ENCODE measurements around the gene P2RY2. TPM values are rescaled to one million over a fixed set of nuclear protein-coding genes. Genes with fewer than 3 reads are reported as not detected.

P2RY2 gene
- total and polyA plus RNA-seq, 2 of the 8 experiments (the other 6 are each of a cell fraction or from before 2014, with no cell fraction given): 1.0 to 1.5 TPM

DNA sequence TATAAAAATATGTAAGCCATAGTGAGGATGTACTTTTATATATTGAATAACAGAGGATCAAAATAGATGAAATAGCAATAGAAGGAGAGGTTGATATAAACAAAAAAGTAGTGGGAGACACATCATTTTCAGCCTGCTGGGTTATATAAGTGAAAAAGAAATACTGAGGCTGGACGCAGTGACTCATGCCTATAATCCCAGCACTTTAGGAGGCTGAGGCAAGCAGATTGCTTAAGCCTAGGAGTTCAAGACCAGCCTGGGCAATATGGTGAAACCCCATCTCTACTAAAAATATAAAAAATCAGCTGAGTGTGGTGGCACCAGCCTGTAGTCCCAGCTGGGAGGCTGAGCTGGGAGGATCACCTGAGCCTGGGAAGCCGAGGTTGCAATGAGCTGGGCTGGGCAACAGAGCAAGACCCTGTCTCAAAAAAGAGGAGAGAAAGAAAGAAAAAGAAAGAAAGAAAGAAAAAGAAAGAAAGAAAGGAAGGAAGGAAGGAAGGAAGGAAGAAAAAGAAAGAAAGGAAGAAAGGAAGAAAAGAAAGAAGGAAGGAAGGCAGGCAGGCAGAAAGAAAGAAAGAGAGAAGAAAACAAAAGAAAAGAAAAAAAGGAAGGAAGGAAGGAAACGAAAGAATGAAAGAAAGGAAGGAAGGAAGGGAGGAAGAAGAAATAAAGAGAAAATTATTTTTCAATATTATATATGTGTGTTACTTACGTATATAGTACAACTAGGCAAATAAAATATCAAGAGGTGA lies 7.0 kb upstream of the P2RY2 start:
- DNase-seq (ENCODE audit: low read depth in 1 of 2, low spot score in 2 of 2): no peak
- no peak overlapping the region for H2AK5ac ChIP-seq (ENCODE audit: low read depth, low read length)
- H3K4me2 ChIP-seq (ENCODE audit: insufficient read depth in 1 of 2, low read depth in 2 of 2, low read length in 2 of 2): no peak overlapping the region
- 92 to 100% methylated on average over 1 to 4 of the region's 4 CpGs for WGBS, 2 experiments (ENCODE audit: extremely low coverage in 1 of 2, insufficient coverage in 1 of 2, insufficient read length in 1 of 2, insufficient replicate concordance in 2 of 2, low coverage in 1 of 2, low lambda C conversion rate in 2 of 2, missing lambda C conversion rate in 1 of 2)
- H2BK12ac ChIP-seq (ENCODE audit: low read depth, low read length): no peak overlapping the region
- FAIRE-seq: no peak
- H4K5ac ChIP-seq (ENCODE audit: insufficient read length, low read depth, low read length): no peak overlapping the region
- no peaks in the 10 kb centered on the region for H4K20me1 ChIP-seq (replicated peaks in 1 of 2; ENCODE audit: control insufficient read depth in 1 of 2, insufficient read depth in 2 of 2, low read length in 2 of 2)
- H3K9ac ChIP-seq (replicated peaks in 1 of 4; ENCODE audit: extremely low read depth in 1 of 4, low read depth in 3 of 4, low read length in 3 of 4): no peak overlapping the region
- H3K27ac ChIP-seq (ENCODE audit: low read depth, low read length): no peak overlapping the region
- H3K23me2 ChIP-seq (ENCODE audit: low read depth, low read length): no peaks in the 10 kb centered on the region
- H3K4me3 ChIP-seq (ENCODE audit: extremely low read depth in 1 of 4, insufficient read depth in 2 of 4, low read depth in 3 of 4, low read length in 4 of 4): no peak overlapping the region
- no peaks in the 10 kb centered on the region for H3K36me3 ChIP-seq (ENCODE audit: control insufficient read depth in 2 of 4, insufficient read depth in 4 of 4, low read length in 3 of 4)
- no peak overlapping the region for H2AFZ ChIP-seq (ENCODE audit: low read length)
- H3K79me2 ChIP-seq (ENCODE audit: control insufficient read depth in 1 of 2, insufficient read depth in 2 of 2, low read length in 2 of 2): no peaks in the 10 kb centered on the region
- no peaks in the 10 kb centered on the region for H3K9me3 ChIP-seq (ENCODE audit: insufficient read depth in 2 of 2, low read depth in 1 of 2, low read length in 1 of 2)
- no peaks in the 10 kb centered on the region for H3K79me1 ChIP-seq (ENCODE audit: low read depth, low read length)
- H3K18ac ChIP-seq (ENCODE audit: extremely low read depth, low read length): no peak overlapping the region
- H3K23ac ChIP-seq (ENCODE audit: insufficient read length): no peak overlapping the region
- ChIA-PET POLR2A (ENCODE audit: partially characterized antibody) (no interaction called here), CTCF (ENCODE audit: partially characterized antibody) (interaction anchor here (1.3 kb wide), 1 partner anchor 71 kb away, joined by 4 read pairs; no protein-coding TSS in a partner anchor)
- no peaks in the 10 kb centered on the region; a peak in 1 of 7 replicates for H3K27me3 ChIP-seq (replicated peaks in 1 of 4; ENCODE audit: control insufficient read depth in 3 of 4, extremely low read depth in 1 of 4, insufficient read depth in 3 of 4, low read length in 3 of 4)
- H4K8ac ChIP-seq (ENCODE audit: extremely low read depth, insufficient read depth, low read length): no peak overlapping the region
- no peak overlapping the region for H2BK5ac ChIP-seq (ENCODE audit: low read depth, low read length)
- no peak overlapping the region for H2BK20ac ChIP-seq (ENCODE audit: low read length)
- no peak overlapping the region for H3K4ac ChIP-seq (replicated peaks; ENCODE audit: insufficient read length, low read depth, low read length)
- no peak overlapping the region for H4K91ac ChIP-seq (replicated peaks; ENCODE audit: insufficient read length, low read length)
- no peaks in the 10 kb centered on the region for H3K4me1 ChIP-seq (replicated peaks in 1 of 4; ENCODE audit: control insufficient read depth in 3 of 4, insufficient read depth in 4 of 4, low read length in 3 of 4)
- H2BK120ac ChIP-seq (replicated peaks; ENCODE audit: low read depth, low read length): no peak overlapping the region
- H3K14ac ChIP-seq (ENCODE audit: insufficient read length): no peak overlapping the region
- H2BK15ac ChIP-seq (ENCODE audit: low read length): no peak overlapping the region
- H3K56ac ChIP-seq (replicated peaks; ENCODE audit: insufficient read length, low read depth, low read length): no peak overlapping the region
- no peak for TF ChIP-seq MAFK (IDR thresholded peaks at IDR 0.05; ENCODE audit: low read depth, low read length)
- TF ChIP-seq CREB1 (IDR thresholded peaks at IDR 0.05): no peak
- TF ChIP-seq SUZ12 (IDR thresholded peaks at IDR 0.05; ENCODE audit: low read length): no peak
- TF ChIP-seq POLR2A (IDR thresholded peaks at IDR 0.05; ENCODE audit: control extremely low read depth in 1 of 2, low read depth in 2 of 2, low read length in 2 of 2): no peak
- no peak for TF ChIP-seq RNF2 (IDR thresholded peaks at IDR 0.05; ENCODE audit: borderline replicate concordance, low read depth, low read length, missing control alignments, poor library complexity, severe bottlenecking)
- no peak for TF ChIP-seq BACH1 (IDR thresholded peaks at IDR 0.05; ENCODE audit: low read length)
- TF ChIP-seq FOSL1 (IDR thresholded peaks at IDR 0.05; ENCODE audit: insufficient read depth, low read depth, low read length): no peak
- TF ChIP-seq CTBP2 (IDR thresholded peaks at IDR 0.05; ENCODE audit: borderline replicate concordance, insufficient read depth, insufficient read length, low read length): no peak
- TF ChIP-seq TAF1 (IDR thresholded peaks at IDR 0.05; ENCODE audit: low read depth, low read length): no peak
- no peak for TF ChIP-seq RFX5 (IDR thresholded peaks at IDR 0.05; ENCODE audit: borderline replicate concordance, low read depth, low read length)
- no peak for TF ChIP-seq SP2 (IDR thresholded peaks at IDR 0.05; ENCODE audit: low read length)
- no peak for TF ChIP-seq EZH2 (IDR thresholded peaks at IDR 0.05; ENCODE audit: low read depth, low read length, severe bottlenecking)
- no peak for TF ChIP-seq RBBP5 (IDR thresholded peaks at IDR 0.05; ENCODE audit: borderline replicate concordance, low read depth, low read length)
- TF ChIP-seq NRF1 (IDR thresholded peaks at IDR 0.05; ENCODE audit: low read depth, low read length): no peak
